HFF-Myc (cell line): ENCODE results near the gene CLRN1.

Experiments
- DNase-seq: peaks from one replicate; pipeline ENCODE4 v3.0.0-alpha.2; 2011; ENCODE audit warnings: low read depth; ENCODE audit errors: extremely low read depth
- H3K4me3 ChIP-seq: replicated peaks from 2 replicates; pipeline ENCODE4 v1.5.1; 2011; ENCODE audit warnings: low read depth, mild to moderate bottlenecking, control low read depth, low read length
- TF ChIP-seq, protein P1 (sequence below): IDR thresholded peaks from 2 replicates; pipeline ENCODE4 v1.5.1; 2012; ENCODE audit warnings: mild to moderate bottlenecking, low read depth, low read length, control low read depth; ENCODE audit errors: missing control alignments

CLRN1 gene

DNA sequence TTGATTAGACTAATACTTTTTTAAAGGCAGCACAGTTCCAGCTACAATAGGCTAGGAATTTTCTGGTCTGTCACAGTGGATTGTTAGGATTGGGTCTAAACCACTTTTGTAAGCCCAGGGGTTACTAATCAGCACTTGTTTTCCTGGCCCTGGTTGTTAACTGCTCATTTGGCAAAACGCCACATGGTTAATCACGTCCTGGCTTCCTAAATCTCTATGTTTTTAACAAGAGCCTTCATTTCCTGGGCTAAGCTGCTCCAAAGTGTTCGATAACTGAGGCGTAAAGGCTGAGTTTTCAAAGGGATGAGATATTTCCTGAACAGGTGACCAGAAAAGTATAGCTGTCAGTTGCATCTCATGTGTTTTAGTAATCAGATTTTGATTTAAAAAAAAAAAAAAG is 38.9 kb upstream of the CLRN1 start:
- H3K4me3 ChIP-seq: no peak overlapping the region
- TF ChIP-seq, protein P1, sequence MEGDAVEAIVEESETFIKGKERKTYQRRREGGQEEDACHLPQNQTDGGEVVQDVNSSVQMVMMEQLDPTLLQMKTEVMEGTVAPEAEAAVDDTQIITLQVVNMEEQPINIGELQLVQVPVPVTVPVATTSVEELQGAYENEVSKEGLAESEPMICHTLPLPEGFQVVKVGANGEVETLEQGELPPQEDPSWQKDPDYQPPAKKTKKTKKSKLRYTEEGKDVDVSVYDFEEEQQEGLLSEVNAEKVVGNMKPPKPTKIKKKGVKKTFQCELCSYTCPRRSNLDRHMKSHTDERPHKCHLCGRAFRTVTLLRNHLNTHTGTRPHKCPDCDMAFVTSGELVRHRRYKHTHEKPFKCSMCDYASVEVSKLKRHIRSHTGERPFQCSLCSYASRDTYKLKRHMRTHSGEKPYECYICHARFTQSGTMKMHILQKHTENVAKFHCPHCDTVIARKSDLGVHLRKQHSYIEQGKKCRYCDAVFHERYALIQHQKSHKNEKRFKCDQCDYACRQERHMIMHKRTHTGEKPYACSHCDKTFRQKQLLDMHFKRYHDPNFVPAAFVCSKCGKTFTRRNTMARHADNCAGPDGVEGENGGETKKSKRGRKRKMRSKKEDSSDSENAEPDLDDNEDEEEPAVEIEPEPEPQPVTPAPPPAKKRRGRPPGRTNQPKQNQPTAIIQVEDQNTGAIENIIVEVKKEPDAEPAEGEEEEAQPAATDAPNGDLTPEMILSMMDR: no peak
- DNase-seq: peak; percentile 9

DNA sequence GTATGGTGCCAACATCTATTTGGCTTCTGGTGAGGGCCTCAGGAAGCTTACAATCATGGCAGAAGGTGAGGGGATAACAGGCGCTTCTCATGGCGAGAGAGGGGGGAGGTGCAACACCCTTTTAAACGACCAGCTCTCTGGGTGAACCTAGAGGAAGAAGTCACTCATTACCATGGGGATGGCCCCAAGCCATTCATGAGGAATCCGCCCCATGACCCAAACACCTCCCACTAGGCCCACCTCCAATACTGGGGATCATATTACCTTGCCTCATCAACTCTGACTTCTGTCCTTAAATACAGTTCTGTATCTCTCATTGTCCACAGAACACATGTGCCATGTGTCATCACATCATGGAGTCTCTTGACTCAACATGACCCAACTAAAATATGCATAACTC is 37.5 kb upstream of the CLRN1 start:
- no peak for DNase-seq
- no peak overlapping the region for H3K4me3 ChIP-seq
- TF ChIP-seq, protein P1: no peak

DNA sequence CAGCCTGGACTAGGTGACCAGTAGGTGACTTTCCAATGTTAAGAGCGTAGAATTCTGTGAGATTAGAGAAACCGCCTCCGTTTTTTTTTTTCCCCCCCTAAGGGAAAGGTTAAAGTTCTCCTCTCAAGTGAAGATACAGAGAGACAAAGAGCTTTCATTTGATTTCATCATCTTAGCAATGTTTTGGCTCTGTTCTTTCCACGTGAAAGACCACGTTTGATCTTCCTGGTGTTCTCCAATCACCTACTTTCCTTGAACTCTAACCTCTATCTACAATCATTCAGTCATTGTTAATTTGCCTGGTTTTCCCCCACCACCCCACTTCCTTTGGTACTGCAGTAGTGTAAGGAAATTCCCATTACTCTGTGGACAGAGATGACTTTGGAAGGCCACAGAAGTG is 36.9 kb upstream of the CLRN1 start:
- TF ChIP-seq, protein P1: no peak
- H3K4me3 ChIP-seq: no peak overlapping the region
- no peak for DNase-seq

DNA sequence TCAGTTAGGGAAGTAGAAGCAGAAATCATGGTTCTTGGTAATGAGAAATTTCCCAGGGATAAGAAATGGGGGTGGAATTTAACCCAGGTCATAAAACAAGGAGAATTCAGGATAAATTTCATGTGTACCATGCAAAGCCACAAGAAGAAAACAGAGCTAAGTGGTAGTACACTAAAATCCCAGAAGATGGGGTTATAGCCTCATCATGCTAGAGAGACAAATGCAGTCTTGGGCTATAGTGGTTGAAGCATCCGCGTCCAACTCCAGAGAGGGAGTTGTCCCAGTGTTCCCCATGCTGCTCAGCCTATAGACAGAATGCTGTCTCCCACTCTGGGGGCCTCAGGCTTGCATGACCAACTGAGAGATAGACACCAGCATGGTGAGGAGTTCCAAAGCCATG is 36.2 kb upstream of the CLRN1 start:
- DNase-seq: peak; percentile 24
- H3K4me3 ChIP-seq: no peak overlapping the region
- TF ChIP-seq, protein P1: peak; percentile 21

DNA sequence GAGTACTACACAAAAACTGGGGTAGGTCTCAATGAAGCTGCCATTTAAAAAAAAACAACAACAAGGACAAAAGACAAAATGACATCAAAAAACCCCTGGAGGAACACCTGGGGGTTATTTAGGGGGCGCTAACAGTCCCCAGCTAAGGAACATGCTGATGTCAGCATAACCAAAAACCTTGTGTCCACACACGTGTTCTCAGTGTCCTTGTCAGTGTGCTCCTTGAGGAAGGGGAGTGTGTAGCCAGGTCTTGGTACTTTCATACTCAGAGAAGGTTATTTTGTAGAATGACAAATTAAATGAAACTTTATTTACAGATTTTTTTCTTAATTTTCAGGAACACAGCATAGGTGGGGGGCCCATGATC is 31.2 kb upstream of the CLRN1 start:
- TF ChIP-seq, protein P1: no peak
- H3K4me3 ChIP-seq: no peak overlapping the region
- no peak for DNase-seq

DNA sequence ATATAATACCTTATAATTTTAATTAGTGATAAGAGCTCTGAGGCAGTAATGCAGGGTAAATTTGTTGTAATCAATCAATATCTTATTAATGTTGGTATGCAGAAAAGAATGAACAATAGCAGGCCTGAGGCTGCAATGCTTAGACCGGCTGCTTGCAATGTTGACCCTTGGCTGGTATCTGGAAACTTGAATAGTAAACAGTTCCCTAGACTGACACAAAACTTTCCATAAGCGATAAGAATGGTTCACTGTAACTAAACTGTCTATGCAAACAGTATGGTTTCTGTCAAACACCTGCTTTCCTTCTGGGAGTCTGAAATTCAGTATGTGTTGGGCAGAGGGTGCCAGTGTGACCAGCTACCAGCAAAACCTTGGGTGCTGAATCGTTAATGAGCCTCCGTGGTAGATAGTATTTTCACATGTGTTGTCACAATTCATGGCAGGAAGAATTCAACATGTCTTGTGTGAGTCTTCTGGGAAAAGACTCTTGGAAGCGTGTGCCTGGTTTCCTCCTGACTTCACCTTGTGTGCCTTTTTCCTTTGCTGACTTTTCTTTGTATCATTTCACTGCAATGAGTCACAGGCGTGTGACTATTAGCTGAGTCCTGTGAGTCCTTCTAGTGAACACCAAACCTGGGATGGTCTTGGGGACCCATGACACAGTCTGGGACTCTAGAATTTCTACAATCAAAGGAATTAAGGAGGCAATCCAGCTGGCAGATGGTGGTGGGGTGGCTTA is 30.7 kb upstream of the CLRN1 start:
- H3K4me3 ChIP-seq: no peak overlapping the region
- TF ChIP-seq, protein P1: no peak
- DNase-seq: no peak
